BE2C (cell line): Measurements from ENCODE around the gene NPHP4.
A peak's percentile ranks its signal among the peaks of the same experiment; 100 is the strongest.

ENCODE experiments used
- DNase-seq: peaks from one replicate; pipeline ENCODE4 v3.0.0-alpha.2; 2020
- H3K27me3 ChIP-seq: fragments of 250-450 bp; sonication (Bioruptor Pico); 2 replicates; pipeline ENCODE4 v1.5.1; 2020; ENCODE audit warnings: mild to moderate bottlenecking
- H3K36me3 ChIP-seq: fragments of 250-450 bp; sonication (Bioruptor Pico); 2 replicates; pipeline ENCODE4 v1.5.1; 2020; ENCODE audit warnings: mild to moderate bottlenecking
- H3K4me1 ChIP-seq: fragments of 250-450 bp; sonication (Bioruptor Pico); 2 replicates; pipeline ENCODE4 v1.5.1; 2020
- H3K4me3 ChIP-seq: 2 replicates; pipeline ENCODE4 v1.5.1; 2011; ENCODE audit warnings: low read depth, low read length
- H3K9me3 ChIP-seq: fragments of 250-450 bp; sonication (Bioruptor Pico); 2 replicates; pipeline ENCODE4 v1.5.1; 2020
- TF ChIP-seq, protein P1 (sequence below): IDR thresholded peaks from 2 replicates; pipeline ENCODE4 v1.5.1; 2012; ENCODE audit warnings: mild to moderate bottlenecking, low read depth, low read length

Gene NPHP4

DNA sequence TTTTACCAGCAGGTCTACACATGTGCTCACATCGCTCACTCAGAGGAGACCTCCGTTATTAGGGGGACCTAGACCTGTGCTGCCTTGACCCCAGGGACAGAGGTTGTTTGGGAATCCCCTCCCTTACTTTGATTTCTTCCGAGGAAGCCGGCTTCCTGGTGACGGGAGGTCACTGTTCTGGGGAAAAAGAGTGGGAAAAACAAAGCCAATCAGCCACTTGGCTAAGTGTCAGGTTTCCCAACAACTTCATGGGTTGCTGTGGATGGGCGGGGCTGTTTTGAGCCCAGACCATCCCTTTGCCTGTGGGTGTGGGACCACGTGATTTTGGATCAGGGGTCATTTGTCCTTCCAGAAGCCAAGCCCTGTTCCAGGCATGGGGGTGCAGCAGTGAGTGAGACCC is 46.4 kb upstream of the NPHP4 start:
- Histone ChIP-seq H3K27me3 (no peaks in the 10 kb centered on the region), H3K36me3 (no peaks in the 10 kb centered on the region), H3K4me1 (peaks cover 3% of the 10 kb centered on the region; the same call in 1 of the 2 replicates), H3K4me3 (no peak overlapping the region), H3K9me3 (no peaks in the 10 kb centered on the region)
- TF ChIP-seq, protein P1, sequence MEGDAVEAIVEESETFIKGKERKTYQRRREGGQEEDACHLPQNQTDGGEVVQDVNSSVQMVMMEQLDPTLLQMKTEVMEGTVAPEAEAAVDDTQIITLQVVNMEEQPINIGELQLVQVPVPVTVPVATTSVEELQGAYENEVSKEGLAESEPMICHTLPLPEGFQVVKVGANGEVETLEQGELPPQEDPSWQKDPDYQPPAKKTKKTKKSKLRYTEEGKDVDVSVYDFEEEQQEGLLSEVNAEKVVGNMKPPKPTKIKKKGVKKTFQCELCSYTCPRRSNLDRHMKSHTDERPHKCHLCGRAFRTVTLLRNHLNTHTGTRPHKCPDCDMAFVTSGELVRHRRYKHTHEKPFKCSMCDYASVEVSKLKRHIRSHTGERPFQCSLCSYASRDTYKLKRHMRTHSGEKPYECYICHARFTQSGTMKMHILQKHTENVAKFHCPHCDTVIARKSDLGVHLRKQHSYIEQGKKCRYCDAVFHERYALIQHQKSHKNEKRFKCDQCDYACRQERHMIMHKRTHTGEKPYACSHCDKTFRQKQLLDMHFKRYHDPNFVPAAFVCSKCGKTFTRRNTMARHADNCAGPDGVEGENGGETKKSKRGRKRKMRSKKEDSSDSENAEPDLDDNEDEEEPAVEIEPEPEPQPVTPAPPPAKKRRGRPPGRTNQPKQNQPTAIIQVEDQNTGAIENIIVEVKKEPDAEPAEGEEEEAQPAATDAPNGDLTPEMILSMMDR, result no peak
- no peak for DNase-seq

DNA sequence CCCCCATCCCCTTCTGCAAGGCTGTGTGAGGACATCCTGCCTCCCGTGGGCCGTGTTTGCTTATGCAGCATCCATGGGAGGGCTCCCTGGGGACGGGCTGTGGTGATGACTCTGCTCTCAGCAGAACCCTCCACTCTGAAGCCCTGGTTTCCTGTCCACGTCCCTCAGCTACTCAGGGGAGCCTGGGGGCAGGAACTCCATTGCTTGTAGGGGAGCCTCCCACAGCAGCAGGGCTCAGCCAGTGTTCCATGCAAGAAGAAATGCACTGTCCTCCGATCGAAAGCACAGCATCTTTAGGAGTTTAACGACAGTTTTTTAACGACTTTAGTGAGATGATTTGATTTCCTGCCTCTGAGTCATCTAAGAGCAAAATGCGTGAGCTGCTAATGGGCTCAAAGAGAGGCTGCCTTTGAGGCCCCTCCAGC is 45.1 kb upstream of the NPHP4 start:
- no peaks in the 10 kb centered on the region for H3K9me3 ChIP-seq
- peaks cover 3% of the 10 kb centered on the region; the same call in 1 of the 2 replicates for H3K4me1 ChIP-seq
- no peaks in the 10 kb centered on the region for H3K27me3 ChIP-seq
- DNase-seq, result peak; percentile 85
- H3K4me3 ChIP-seq, result no peak overlapping the region
- no peaks in the 10 kb centered on the region for H3K36me3 ChIP-seq
- TF ChIP-seq, protein P1, result no peak

DNA sequence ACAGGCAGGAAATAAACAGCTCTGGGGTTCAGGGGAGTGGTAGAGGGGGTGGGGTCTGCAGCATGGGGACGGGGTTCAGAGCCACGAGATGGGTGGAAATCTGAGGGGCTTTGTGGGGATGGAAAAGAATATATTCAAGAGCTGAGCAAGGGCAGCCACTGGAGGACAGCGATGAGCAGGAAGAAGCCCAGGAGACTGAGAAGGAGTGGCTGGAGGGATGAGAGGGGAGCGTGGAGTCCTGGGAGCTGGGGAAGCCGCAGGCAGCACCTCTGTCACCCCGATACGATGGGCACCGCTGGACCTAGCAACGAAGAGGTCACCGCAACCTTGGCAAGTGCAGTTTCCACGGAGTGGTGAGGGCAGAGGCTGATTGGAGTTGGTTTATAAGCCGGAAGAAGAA is 43.5 kb upstream of the NPHP4 start:
- Histone ChIP-seq H3K4me3 (no peak overlapping the region), H3K27me3 (no peaks in the 10 kb centered on the region), H3K36me3 (no peaks in the 10 kb centered on the region), H3K9me3 (no peaks in the 10 kb centered on the region), H3K4me1 (peaks cover 3% of the 10 kb centered on the region; the same call in 1 of the 2 replicates)
- DNase-seq, result no peak
- TF ChIP-seq, protein P1, result 0 out of 2 replicates have a peak, but pooled peaks have one; percentile 15

DNA sequence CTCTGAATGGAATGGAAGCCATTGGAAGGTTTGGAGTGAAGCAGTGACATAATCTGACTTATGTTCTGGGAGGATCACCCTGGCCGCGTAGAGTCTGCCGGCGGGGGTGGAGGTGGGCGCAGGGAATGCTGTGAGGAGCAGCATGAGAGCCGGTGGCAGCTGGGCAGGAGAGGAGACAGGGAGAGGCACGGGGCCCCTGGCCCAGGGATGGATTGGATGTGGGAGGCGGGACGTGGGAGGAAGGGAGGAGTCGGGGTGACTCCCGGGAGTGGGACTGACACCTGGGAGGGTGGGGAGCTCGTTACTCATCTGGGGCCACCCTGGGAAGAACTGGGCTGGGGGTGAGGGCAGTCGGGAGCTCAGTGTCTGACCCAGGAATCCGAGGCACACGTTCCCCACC is 43.1 kb upstream of the NPHP4 start:
- Histone ChIP-seq H3K9me3 (no peaks in the 10 kb centered on the region), H3K36me3 (no peaks in the 10 kb centered on the region), H3K4me1 (peaks cover 3% of the 10 kb centered on the region; the same call in 1 of the 2 replicates), H3K4me3 (no peak overlapping the region), H3K27me3 (no peaks in the 10 kb centered on the region)
- DNase-seq, result no peak
- TF ChIP-seq, protein P1, result no peak

DNA sequence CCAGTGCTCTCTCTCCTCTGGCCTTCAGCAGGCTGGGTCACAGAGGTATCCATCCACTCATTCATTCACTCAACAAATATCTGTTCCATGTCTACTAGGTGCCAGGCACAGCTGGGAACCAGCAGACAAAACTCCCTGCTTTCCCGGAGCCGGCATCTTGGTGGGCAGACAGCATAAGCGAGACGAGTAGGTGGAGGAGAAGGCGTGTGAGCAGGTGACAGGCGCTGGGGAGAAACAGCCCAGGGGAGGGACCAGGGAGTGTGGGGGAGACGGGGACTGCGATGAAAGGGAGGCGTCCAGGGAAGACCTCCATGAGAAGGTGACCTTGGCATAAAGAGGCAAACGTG is 42.5 kb upstream of the NPHP4 start:
- DNase-seq, result no peak
- Histone ChIP-seq H3K4me3 (0 out of 2 replicates have a peak overlapping the region, but pooled peaks have one; percentile 50), H3K4me1 (peaks cover 3% of the 10 kb centered on the region; the same call in 1 of the 2 replicates), H3K36me3 (no peaks in the 10 kb centered on the region), H3K27me3 (no peaks in the 10 kb centered on the region), H3K9me3 (no peaks in the 10 kb centered on the region)
- TF ChIP-seq, protein P1, result no peak

DNA sequence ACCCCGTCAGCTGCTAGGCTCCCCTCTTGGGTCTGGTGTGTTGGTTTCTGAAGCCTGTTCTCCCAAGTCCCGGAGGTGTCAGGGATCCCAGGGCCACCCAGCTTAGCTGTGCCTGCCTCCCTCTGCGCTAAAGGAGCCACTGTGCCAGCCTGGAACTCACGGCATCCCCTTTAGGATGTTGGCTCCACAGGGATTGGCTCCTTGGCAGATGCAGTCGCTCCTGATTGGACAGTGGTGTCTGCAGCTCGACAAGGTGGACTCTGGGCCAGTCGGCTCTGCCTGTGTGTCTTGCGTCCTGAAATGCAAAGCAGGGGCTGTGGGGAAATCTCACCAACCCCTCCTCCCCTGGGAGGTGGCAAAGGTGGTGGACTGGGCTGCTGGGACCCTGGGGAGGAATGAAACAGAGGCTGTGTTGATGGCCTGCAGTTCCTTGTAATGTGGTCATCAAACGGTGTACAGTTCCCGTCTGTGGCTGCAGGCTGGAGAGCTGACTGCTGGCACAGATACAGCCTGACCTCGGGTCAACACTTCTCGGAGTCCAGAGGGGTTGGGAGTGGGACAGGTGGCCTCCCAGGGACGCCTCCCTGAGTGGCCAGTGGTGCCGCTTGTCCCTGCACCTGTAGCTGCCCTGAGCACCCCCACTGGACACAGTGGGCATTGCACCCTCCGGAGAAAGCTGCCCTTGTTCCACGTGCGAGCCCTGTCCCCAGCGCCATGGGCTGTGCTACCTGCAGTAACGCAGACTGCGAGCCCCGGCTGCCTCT is 41.9 kb upstream of the NPHP4 start:
- H3K4me3 ChIP-seq, result peak overlapping the region; percentile 50
- no peaks in the 10 kb centered on the region for H3K36me3 ChIP-seq
- H3K4me1 ChIP-seq, result peaks cover 3% of the 10 kb centered on the region; the same call in 1 of the 2 replicates
- no peaks in the 10 kb centered on the region for H3K27me3 ChIP-seq
- TF ChIP-seq, protein P1, result peak; percentile 55
- no peaks in the 10 kb centered on the region for H3K9me3 ChIP-seq
- peak; percentile 67 for DNase-seq
